ENCODE data around the gene ZNF408.

Gene ZNF408

GRCh38 chr11:46725338-46726205 lies 24.7 kb downstream of the ZNF408 start:
- H3K27ac ChIP-seq: no peak overlapping the region
- no peaks in the 10 kb centered on the region for H3K4me1 ChIP-seq (ENCODE audit: control insufficient read depth in 1 of 2, insufficient read depth in 1 of 2, low read depth in 1 of 2, low read length in 1 of 2)
- H3K4me3 ChIP-seq (ENCODE audit: low read depth in 1 of 2, low read length in 1 of 2): no peak overlapping the region
- no peaks in the 10 kb centered on the region for H3K36me3 ChIP-seq
- H3K9me3 ChIP-seq: no peaks in the 10 kb centered on the region
- H3K27me3 ChIP-seq: no peaks in the 10 kb centered on the region
- TF ChIP-seq CTCF (IDR thresholded peaks at IDR 0.05): no peak

GRCh38 chr11:46726206-46726862 lies 25.5 kb downstream of the ZNF408 start:
- no peaks in the 10 kb centered on the region for H3K36me3 ChIP-seq
- H3K9me3 ChIP-seq: no peaks in the 10 kb centered on the region
- no peaks in the 10 kb centered on the region for H3K4me1 ChIP-seq (ENCODE audit: control insufficient read depth in 1 of 2, insufficient read depth in 1 of 2, low read depth in 1 of 2, low read length in 1 of 2)
- H3K27ac ChIP-seq: no peak overlapping the region
- TF ChIP-seq CTCF (IDR thresholded peaks at IDR 0.05): no peak
- no peak overlapping the region for H3K4me3 ChIP-seq (ENCODE audit: low read depth in 1 of 2, low read length in 1 of 2)
- H3K27me3 ChIP-seq: no peaks in the 10 kb centered on the region

- TF ChIP-seq CTCF (IDR thresholded peaks at IDR 0.05): no peak
- Histone ChIP-seq H3K27ac (no peak overlapping the region), H3K4me1 (ENCODE audit: control insufficient read depth in 1 of 2, insufficient read depth in 1 of 2, low read depth in 1 of 2, low read length in 1 of 2) (no peaks in the 10 kb centered on the region), H3K27me3 (no peaks in the 10 kb centered on the region), H3K9me3 (no peaks in the 10 kb centered on the region), H3K4me3 (ENCODE audit: low read depth in 1 of 2, low read length in 1 of 2) (no peak overlapping the region), H3K36me3 (no peaks in the 10 kb centered on the region)
Observed at GRCh38 chr11:46727952-46728658, 27.3 kb downstream of the ZNF408 start.

- Histone ChIP-seq H3K4me3 (ENCODE audit: low read depth in 1 of 2, low read length in 1 of 2) (no peak overlapping the region), H3K4me1 (ENCODE audit: control insufficient read depth in 1 of 2, insufficient read depth in 1 of 2, low read depth in 1 of 2, low read length in 1 of 2) (no peaks in the 10 kb centered on the region), H3K27ac (no peak overlapping the region)
Observed at GRCh38 chr11:46728659-46729040, 27.8 kb downstream of the ZNF408 start.

More at GRCh38 chr11:46728659-46729040, 27.8 kb downstream of the ZNF408 start:
- Histone ChIP-seq H3K27me3 (no peaks in the 10 kb centered on the region), H3K36me3 (no peaks in the 10 kb centered on the region), H3K9me3 (no peaks in the 10 kb centered on the region)
- no peak for TF ChIP-seq CTCF (IDR thresholded peaks at IDR 0.05)

Measured in neutrophil (primary cell).